ENCODE measurements around the gene SIPA1. TPM values are rescaled to one million over a fixed set of nuclear protein-coding genes. Genes with fewer than 3 reads are reported as not detected.
A peak's percentile ranks its signal among the peaks of the same experiment; 100 is the strongest.

The SIPA1 gene
- total RNA-seq, 1 experiment from 2014 or later = 105 TPM

DNA sequence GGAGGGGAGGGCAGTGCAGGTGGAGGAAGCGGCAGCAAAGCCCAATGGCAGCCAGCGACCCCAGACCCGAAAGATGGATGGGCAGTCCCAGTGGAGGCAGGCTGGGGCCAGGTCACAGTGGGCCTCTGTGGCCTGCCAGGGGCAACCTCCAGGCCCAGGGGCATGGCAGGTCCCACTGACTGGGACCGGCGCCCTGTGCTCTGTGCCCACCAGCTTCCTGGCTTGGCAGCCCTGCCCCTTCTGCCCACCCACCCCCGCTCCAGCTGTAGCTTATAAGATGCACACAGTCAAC lies 38.0 kb upstream of the SIPA1 start:
- ChIA-PET RAD21 (ENCODE audit: low non-redundant PET in 1 of 2, low total read pairs in 2 of 2, uncharacterized antibody in 2 of 2, unreplicated experiment in 2 of 2) (no interaction called here), CTCF (no interaction called here), POLR2A (no interaction called here)
- Histone ChIP-seq H4K20me1 (ENCODE audit: insufficient read depth) (no peaks in the 10 kb centered on the region), H3K4me3 (replicated peaks in 1 of 2; ENCODE audit: low read depth in 1 of 2, low read length in 2 of 2) (no peak overlapping the region), H3K4me2 (ENCODE audit: low read length) (no peak overlapping the region), H3K36me3 (ENCODE audit: control insufficient read depth in 1 of 2, insufficient read depth in 2 of 2, low read length in 2 of 2) (peaks cover 5 to 7% of the 10 kb centered on the region in 2 experiments; a peak in 3 of 4 replicates), H3K9ac (ENCODE audit: low read length) (no peak overlapping the region), H3K9me2 (ENCODE audit: insufficient read depth) (no peaks in the 10 kb centered on the region), H3K27ac (ENCODE audit: low read depth, low read length) (no peak overlapping the region), H3K27me3 (ENCODE audit: insufficient read depth, low read length) (no peaks in the 10 kb centered on the region), H3K79me2 (ENCODE audit: insufficient read depth, low read length) (no peaks in the 10 kb centered on the region), H2AFZ (ENCODE audit: low read depth, low read length, poor library complexity, severe bottlenecking) (no peak overlapping the region), H3K9me3 (ENCODE audit: control insufficient read depth in 1 of 2, insufficient read depth in 1 of 2, low read depth in 1 of 2, low read length in 2 of 2) (no peaks in the 10 kb centered on the region), H3K4me1 (ENCODE audit: control insufficient read depth in 1 of 2, insufficient read depth in 2 of 2, low read length in 2 of 2) (peaks cover 12 to 13% of the 10 kb centered on the region in 2 experiments)
- ATAC-seq = no peak
- intact Hi-C loops (cut with micrococcal nuclease) = no loop called here
- 0 out of 2 replicates have a peak, but pooled peaks have one; percentile 13 for TF ChIP-seq POLR2AphosphoS5 (IDR thresholded peaks at IDR 0.05; ENCODE audit: low read depth, low read length)
- no peak for TF ChIP-seq JUND (IDR thresholded peaks at IDR 0.05)
- no peak for DNase-seq (ENCODE audit: low read depth, low spot score)
- BruUV-seq (replicated peaks) = no TSS peak

GRCh38 chr11:65604258-65604657 lies 33.6 kb upstream of the SIPA1 start:
- H3K4me1 ChIP-seq (ENCODE audit: control insufficient read depth in 1 of 2, insufficient read depth in 2 of 2, low read length in 2 of 2) = peaks cover 8 to 17% of the 10 kb centered on the region in 2 experiments; a peak in 3 of 4 replicates
- H3K79me2 ChIP-seq (ENCODE audit: insufficient read depth, low read length) = no peaks in the 10 kb centered on the region
- H3K27ac ChIP-seq (ENCODE audit: low read depth, low read length) = no peak overlapping the region
- ChIA-PET RAD21 (ENCODE audit: low non-redundant PET in 1 of 2, low total read pairs in 2 of 2, uncharacterized antibody in 2 of 2, unreplicated experiment in 2 of 2) (no interaction called here), CTCF (interaction anchor here (1.1 kb wide), 1 partner anchor 31 kb away, joined by 3 read pairs; no protein-coding TSS in a partner anchor), POLR2A (no interaction called here)
- no peak overlapping the region for H2AFZ ChIP-seq (ENCODE audit: low read depth, low read length, poor library complexity, severe bottlenecking)
- no peaks in the 10 kb centered on the region for H3K27me3 ChIP-seq (ENCODE audit: insufficient read depth, low read length)
- H3K36me3 ChIP-seq (ENCODE audit: control insufficient read depth in 1 of 2, insufficient read depth in 2 of 2, low read length in 2 of 2) = peaks cover 14 to 16% of the 10 kb centered on the region in 2 experiments; a peak in 3 of 4 replicates
- no peak overlapping the region for H3K9ac ChIP-seq (ENCODE audit: low read length)
- intact Hi-C loops (cut with micrococcal nuclease) = no loop called here
- DNase-seq (ENCODE audit: low read depth, low spot score) = no peak
- no peaks in the 10 kb centered on the region for H3K9me2 ChIP-seq (ENCODE audit: insufficient read depth)
- BruUV-seq (replicated peaks) = no TSS peak
- H3K4me3 ChIP-seq (replicated peaks in 1 of 2; ENCODE audit: low read depth in 1 of 2, low read length in 2 of 2) = no peak overlapping the region
- TF ChIP-seq ELF1 (IDR thresholded peaks at IDR 0.05; ENCODE audit: borderline replicate concordance, low read depth) (no peak), ZFX (IDR thresholded peaks at IDR 0.05) (no peak)
- H4K20me1 ChIP-seq (ENCODE audit: insufficient read depth) = no peaks in the 10 kb centered on the region
- no peak for ATAC-seq
- no peaks in the 10 kb centered on the region for H3K9me3 ChIP-seq (ENCODE audit: control insufficient read depth in 1 of 2, insufficient read depth in 1 of 2, low read depth in 1 of 2, low read length in 2 of 2)
- no peak overlapping the region for H3K4me2 ChIP-seq (ENCODE audit: low read length)

Measured in HCT116 (cell line).